Central memory CD8-positive, alpha-beta T cell (primary cell): ENCODE data around the gene FARP1.
"Not testable (repeated sequence)": the region's sequence is repeated elsewhere in the genome, so short reads cannot be mapped to it uniquely, and the experiment has no call there.

Experiments
- ATAC-seq: fragments of 150-1000 bp; cut with Tn5 transposase; replicated peaks from 2 replicates; pipeline ENCODE4 v1.10.0; 2022; ENCODE audit warnings: mild to moderate bottlenecking, moderate FRiP score, moderate number of reproducible peaks; ENCODE audit not compliant: poor library complexity, severe bottlenecking; ENCODE audit errors: extremely low read depth
- DNase-seq, 2 donors: peaks; one replicate each; pipeline ENCODE4 v3.0.0; 2021; ENCODE audit warnings: low spot score in 2 of 2
- H3K27ac Mint-ChIP-seq: one replicate; pipeline ENCODE4 v1.8.0; 2022; ENCODE audit warnings: low read depth, mild to moderate bottlenecking, moderate library complexity, mixed read lengths
- H3K27me3 Mint-ChIP-seq: one replicate; pipeline ENCODE4 v1.8.0; 2022; ENCODE audit warnings: mixed read lengths
- H3K36me3 Mint-ChIP-seq: one replicate; pipeline ENCODE4 v1.8.0; 2022; ENCODE audit warnings: mild to moderate bottlenecking, moderate library complexity, mixed read lengths; ENCODE audit not compliant: insufficient read depth
- H3K4me1 Mint-ChIP-seq: one replicate; pipeline ENCODE4 v1.8.0; 2022; ENCODE audit warnings: mixed read lengths
- H3K4me3 Mint-ChIP-seq: one replicate; pipeline ENCODE4 v1.8.0; 2022; ENCODE audit warnings: mild to moderate bottlenecking, moderate library complexity, mixed read lengths
- H3K9me3 Mint-ChIP-seq: one replicate; pipeline ENCODE4 v1.8.0; 2022; ENCODE audit warnings: mixed read lengths

FARP1 gene

DNA sequence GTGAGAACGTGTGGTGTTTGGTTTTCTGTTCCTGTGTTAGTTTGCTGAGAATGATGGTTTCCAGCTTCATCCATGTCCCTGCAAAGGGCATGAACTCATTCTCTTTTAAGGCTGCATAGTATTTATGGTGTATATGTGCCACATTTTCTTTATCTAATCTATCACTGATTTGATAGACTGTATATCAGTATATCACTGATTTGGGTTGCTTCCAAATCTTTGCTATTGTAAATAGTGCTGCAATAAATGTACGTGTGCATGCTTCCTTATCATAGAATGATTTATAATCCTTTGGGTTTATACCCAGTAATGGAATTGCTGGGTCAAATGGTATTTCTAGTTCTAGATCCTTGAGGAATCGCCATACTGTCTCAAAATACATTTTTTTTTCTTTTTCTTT lies 128.8 kb downstream of the FARP1 start:
- not testable (repeated sequence) for H3K4me1 Mint-ChIP-seq, H3K4me3 Mint-ChIP-seq, H3K27ac Mint-ChIP-seq, DNase-seq, ATAC-seq, H3K36me3 Mint-ChIP-seq, H3K9me3 Mint-ChIP-seq
- H3K27me3 Mint-ChIP-seq, result peaks cover 13% of the 10 kb centered on the region

- Mint-ChIP-seq H3K4me1 (no peaks in the 10 kb centered on the region), H3K4me3 (no peak overlapping the region), H3K27me3 (peaks cover 13% of the 10 kb centered on the region), H3K36me3 (no peaks in the 10 kb centered on the region), H3K27ac (no peak overlapping the region), H3K9me3 (no peaks in the 10 kb centered on the region)
- no peak for ATAC-seq
- no peak for DNase-seq
Measured at GRCh38 chr13:98272549-98272948, 129.7 kb downstream of the FARP1 start.

DNA sequence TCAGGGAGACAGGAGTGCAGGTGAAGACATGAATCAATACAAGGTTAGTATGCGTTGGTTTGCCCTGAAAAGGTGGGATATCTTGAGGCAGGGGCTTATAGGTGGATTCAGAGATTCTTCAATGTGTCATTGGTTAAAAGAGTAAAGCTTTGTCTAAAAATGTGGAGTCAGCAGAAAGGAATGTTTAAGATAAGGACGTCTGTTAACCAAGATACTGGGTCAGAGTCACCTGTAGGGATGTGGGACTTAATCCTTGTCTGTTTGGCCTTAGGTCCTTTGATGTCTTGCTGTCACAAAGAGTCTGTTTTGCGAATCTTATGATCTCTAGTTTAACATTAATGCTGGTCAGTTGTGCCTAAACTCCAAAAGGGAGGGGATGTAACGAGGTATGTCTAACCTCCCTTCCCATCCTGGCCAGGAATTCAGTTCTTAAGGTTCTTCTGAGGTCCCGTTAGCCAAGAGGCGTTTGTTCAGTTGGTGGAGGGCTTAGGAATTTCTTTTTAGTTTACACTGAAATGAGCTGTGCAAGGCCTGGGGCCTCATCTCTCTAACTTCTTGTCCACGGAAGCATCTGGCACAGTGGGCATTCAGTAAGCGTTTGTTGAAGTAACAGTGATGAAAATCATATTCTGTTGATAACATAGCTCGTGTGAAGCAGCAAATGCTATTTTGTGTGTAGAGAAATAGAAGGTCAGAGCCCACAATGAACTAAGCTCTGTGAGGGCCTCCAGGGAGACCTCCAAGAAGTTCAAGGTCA lies 130.4 kb downstream of the FARP1 start:
- H3K36me3 Mint-ChIP-seq, result no peaks in the 10 kb centered on the region
- ATAC-seq, result no peak
- no peak overlapping the region for H3K27ac Mint-ChIP-seq
- H3K9me3 Mint-ChIP-seq, result no peaks in the 10 kb centered on the region
- no peak overlapping the region for H3K4me3 Mint-ChIP-seq
- DNase-seq, result no peak
- H3K4me1 Mint-ChIP-seq, result no peaks in the 10 kb centered on the region
- H3K27me3 Mint-ChIP-seq, result peaks cover 13% of the 10 kb centered on the region

DNA sequence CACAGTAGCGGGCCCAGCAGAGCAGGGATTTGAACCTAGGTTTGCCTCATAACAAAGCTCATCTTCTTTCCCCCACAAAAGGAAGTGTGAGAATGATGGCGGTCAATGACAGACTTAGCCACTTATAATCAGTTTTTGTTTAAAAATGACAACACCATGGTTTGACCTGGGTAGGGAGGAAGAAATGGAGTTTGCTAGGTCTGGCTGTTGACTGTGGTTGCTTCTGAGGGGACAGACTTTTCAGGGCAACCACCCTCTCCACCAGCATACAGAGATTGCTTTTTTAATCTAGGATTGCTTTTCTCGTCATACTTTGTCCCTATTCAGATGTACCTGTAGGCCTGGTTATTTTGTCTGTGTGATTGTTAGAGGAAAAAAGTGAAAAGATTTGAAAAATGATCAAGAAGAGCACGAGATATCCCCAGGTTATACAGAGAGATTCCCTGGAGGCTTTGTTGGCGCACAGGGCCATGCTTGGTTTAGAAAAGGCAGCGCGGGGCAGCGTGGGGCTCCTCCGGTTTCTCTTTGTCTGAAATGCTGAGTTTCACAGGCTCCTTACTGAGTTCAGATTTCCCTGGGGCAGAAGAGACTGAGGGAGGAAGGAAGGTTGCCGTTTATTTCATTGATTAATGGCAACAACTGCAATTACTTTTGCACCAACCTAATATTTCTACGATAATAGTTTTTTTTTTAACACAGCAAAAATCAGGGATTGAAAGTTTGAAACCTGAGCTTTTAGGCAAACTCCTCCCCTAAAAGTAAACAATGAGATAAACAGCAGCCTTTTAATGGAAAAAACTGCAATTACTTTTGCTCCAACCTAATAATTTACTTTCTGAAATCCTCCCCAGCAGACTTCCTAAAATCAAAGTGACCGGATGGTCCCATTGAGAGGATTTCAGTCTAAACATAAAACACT lies 131.2 kb downstream of the FARP1 start:
- Mint-ChIP-seq H3K4me1 (no peaks in the 10 kb centered on the region), H3K27me3 (peaks cover 13% of the 10 kb centered on the region), H3K4me3 (no peak overlapping the region), H3K27ac (no peak overlapping the region), H3K36me3 (no peaks in the 10 kb centered on the region), H3K9me3 (no peaks in the 10 kb centered on the region)
- ATAC-seq (no peak), DNase-seq (no peak)

DNA sequence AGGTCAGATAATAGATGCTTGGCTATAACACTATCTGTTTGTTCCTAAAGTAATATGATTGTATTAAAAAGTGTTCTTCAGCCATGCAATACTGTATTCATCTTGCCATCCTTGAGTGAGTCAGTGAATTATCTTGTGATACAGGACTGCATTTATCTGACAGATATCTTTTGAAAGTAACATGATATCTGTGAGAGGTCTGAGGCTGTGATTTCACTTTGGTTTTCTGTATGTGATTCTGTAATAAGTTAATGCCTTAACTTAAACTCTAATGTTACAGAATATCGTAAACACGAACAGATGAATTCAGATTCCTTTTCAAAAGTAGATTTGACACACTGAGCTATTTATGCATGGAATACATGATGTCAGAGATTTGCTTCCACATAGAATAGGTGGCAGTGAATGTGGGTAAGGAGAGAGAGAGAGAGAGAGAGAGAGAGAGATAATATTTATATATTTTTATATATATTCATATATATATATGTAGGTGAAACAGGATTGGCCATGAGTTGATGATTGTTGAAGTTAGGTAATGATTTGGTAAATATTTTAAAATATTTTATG lies 132.1 kb downstream of the FARP1 start:
- no peak overlapping the region for H3K27ac Mint-ChIP-seq
- no peaks in the 10 kb centered on the region for H3K36me3 Mint-ChIP-seq
- peaks cover 12% of the 10 kb centered on the region for H3K27me3 Mint-ChIP-seq
- peaks cover 4% of the 10 kb centered on the region for H3K4me1 Mint-ChIP-seq
- ATAC-seq (no peak), DNase-seq (no peak)
- H3K9me3 Mint-ChIP-seq, result no peaks in the 10 kb centered on the region
- no peak overlapping the region for H3K4me3 Mint-ChIP-seq

- Mint-ChIP-seq H3K27ac (no peak overlapping the region), H3K9me3 (no peaks in the 10 kb centered on the region), H3K4me1 (peaks cover 8% of the 10 kb centered on the region), H3K27me3 (peaks cover 18% of the 10 kb centered on the region), H3K36me3 (no peaks in the 10 kb centered on the region), H3K4me3 (no peak overlapping the region)
- ATAC-seq (no peak), DNase-seq (no peak)
Measured at GRCh38 chr13:98275681-98276171, 132.8 kb downstream of the FARP1 start.

DNA sequence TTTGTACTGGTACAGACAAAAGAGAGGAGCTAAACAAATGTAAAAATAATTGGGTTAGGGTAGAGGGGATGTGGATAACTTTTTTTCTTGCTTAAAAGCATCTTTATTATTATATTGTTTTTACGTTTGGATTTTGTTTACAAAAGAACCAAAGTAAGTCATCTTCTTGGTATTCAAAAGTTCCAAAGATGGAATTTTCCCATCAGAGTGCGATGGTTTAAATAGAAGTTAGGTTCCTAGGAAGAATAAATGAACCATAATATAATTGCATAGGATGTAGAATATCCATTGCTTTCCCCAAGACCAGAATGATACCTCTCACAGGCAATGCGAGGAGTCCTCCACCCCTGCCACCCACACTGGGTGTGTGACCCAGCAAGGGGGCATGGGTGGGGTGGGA lies 133.6 kb downstream of the FARP1 start:
- peaks cover 18% of the 10 kb centered on the region for H3K27me3 Mint-ChIP-seq
- H3K9me3 Mint-ChIP-seq, result no peaks in the 10 kb centered on the region
- ATAC-seq (no peak), DNase-seq (no peak)
- no peak overlapping the region for H3K4me3 Mint-ChIP-seq
- H3K27ac Mint-ChIP-seq, result no peak overlapping the region
- H3K4me1 Mint-ChIP-seq, result peaks cover 8% of the 10 kb centered on the region
- H3K36me3 Mint-ChIP-seq, result no peaks in the 10 kb centered on the region

- Mint-ChIP-seq H3K27me3 (peaks cover 18% of the 10 kb centered on the region), H3K4me1 (peaks cover 8% of the 10 kb centered on the region), H3K27ac (no peak overlapping the region), H3K4me3 (no peak overlapping the region), H3K36me3 (no peaks in the 10 kb centered on the region), H3K9me3 (no peaks in the 10 kb centered on the region)
- ATAC-seq, result no peak
- DNase-seq, result no peak
Measured at GRCh38 chr13:98278068-98278724, 135.3 kb downstream of the FARP1 start.

DNA sequence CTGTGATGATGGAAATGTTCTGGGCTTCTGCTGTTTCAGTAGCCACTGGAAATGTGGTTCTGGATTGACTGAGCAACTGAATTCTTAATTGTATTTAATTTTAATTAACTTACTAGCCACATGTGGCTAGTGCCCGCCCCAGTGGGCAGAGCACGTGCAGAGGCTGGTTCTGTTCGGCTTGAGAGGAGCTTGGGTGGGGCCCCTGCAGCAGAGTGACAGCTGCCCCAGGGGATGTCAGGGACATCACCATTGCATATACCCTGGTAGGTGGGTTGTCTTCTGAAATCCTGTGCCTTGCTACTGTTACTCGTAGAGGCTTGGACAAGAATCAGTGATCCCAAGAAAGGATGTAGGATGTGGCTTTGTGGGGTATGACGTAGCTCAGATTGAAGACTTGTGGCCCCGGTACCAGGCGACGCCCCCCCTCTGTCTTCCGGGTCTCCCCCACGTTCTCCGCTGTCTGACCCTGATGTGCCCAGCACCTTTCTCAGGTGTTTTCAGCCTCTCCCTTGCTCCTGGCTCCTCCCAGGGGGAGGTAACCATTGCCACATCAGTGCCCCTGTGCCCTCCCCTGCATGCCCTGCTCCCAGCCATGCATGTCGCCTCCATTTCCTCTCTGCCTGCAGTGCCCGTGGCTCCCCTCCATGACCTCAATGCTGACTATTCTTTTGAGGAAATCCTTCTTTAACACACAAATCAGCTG lies 136.7 kb downstream of the FARP1 start:
- ATAC-seq (no peak), DNase-seq (no peak)
- peaks cover 8% of the 10 kb centered on the region for H3K4me1 Mint-ChIP-seq
- H3K36me3 Mint-ChIP-seq, result no peaks in the 10 kb centered on the region
- H3K9me3 Mint-ChIP-seq, result no peaks in the 10 kb centered on the region
- H3K4me3 Mint-ChIP-seq, result peak overlapping the region; percentile 47
- peaks cover 18% of the 10 kb centered on the region for H3K27me3 Mint-ChIP-seq
- H3K27ac Mint-ChIP-seq, result no peak overlapping the region

GRCh38 chr13:98280176-98280510 lies 137.2 kb downstream of the FARP1 start:
- H3K27ac Mint-ChIP-seq, result no peak overlapping the region
- H3K4me3 Mint-ChIP-seq, result peak overlapping the region; percentile 47
- DNase-seq, result no peak
- no peaks in the 10 kb centered on the region for H3K36me3 Mint-ChIP-seq
- no peaks in the 10 kb centered on the region for H3K9me3 Mint-ChIP-seq
- H3K4me1 Mint-ChIP-seq, result peaks cover 8% of the 10 kb centered on the region
- ATAC-seq, result no peak
- H3K27me3 Mint-ChIP-seq, result peaks cover 18% of the 10 kb centered on the region

DNA sequence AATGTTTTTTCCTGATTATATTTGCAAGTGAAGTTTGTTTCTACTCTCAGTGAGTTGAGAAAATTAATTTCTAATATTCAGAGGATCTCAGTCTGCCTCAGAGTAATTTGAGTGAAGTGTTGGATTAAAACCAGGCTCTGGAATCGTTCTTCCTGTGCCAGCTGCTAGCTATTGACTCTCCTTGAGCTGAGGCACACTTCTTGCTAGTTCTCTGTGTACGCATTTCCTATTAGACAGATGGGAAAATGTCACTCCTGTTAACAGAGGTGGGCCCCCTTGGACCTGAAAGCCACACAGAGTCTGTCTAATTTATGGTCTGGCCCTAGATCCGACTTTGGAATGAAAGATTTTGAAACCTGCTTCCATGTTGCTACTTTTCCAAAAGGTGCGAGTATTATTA lies 141.8 kb downstream of the FARP1 start:
- DNase-seq, result no peak
- Mint-ChIP-seq H3K36me3 (no peaks in the 10 kb centered on the region), H3K27ac (no peak overlapping the region), H3K27me3 (peaks cover 12% of the 10 kb centered on the region), H3K4me1 (peaks cover 8% of the 10 kb centered on the region), H3K4me3 (no peak overlapping the region), H3K9me3 (no peaks in the 10 kb centered on the region)
- ATAC-seq, result no peak

- Mint-ChIP-seq H3K4me3 (no peak overlapping the region), H3K36me3 (no peaks in the 10 kb centered on the region), H3K27ac (no peak overlapping the region), H3K4me1 (peaks cover 1% of the 10 kb centered on the region), H3K27me3 (peaks cover 12% of the 10 kb centered on the region), H3K9me3 (no peaks in the 10 kb centered on the region)
- ATAC-seq, result no peak
- no peak for DNase-seq
Measured at GRCh38 chr13:98285317-98285716, 142.4 kb downstream of the FARP1 start.
